B cell (primary cell): ENCODE data around the gene CDC40. TPM values are rescaled to one million over a fixed set of nuclear protein-coding genes. Genes with fewer than 3 reads are reported as not detected.

Experiments used
- ATAC-seq: fragments of 200-7000 bp; cut with Tn5 transposase; one replicate; pipeline ENCODE4 v1.10.0; 2021; ENCODE audit warnings: low read depth, mild to moderate bottlenecking, moderate number of reproducible peaks, moderate library complexity
- CTCF ChIA-PET: fragments of 350-600 bp; sonication (Branson Sonifier 250); formaldehyde crosslinking; loops from one replicate; lab custom pipeline; 2021; ENCODE audit warnings: antibody characterized with exemption, inconsistent platforms; lab: Charles Lee
- POLR2A ChIA-PET: fragments of 350-600 bp; sonication (Branson Sonifier 250); formaldehyde crosslinking; loops from one replicate; lab custom pipeline; 2021; ENCODE audit warnings: antibody characterized with exemption; lab: Charles Lee
- DNase-seq: peaks from one replicate; pipeline ENCODE4 v3.0.0; 2013
- H2AFZ ChIP-seq: 2 replicates; pipeline ENCODE4 v1.6.1; 2012; ENCODE audit warnings: mild to moderate bottlenecking, low read depth, low read length; ENCODE audit not compliant: insufficient read depth, poor library complexity, severe bottlenecking
- H3K27ac ChIP-seq, 2 donors: 1 replicate in 1 of 2; 2 replicates in 1 of 2; pipeline ENCODE4 v1.5.1; 2012 to 2013; ENCODE audit warnings: low read length in 2 of 2, mild to moderate bottlenecking in 2 of 2, moderate library complexity in 1 of 2
- H3K27me3 ChIP-seq, 4 experiments: fragments of 200-600 bp in 1 of 4; sonication (generic) in 1 of 4; replicated peaks in 1 of 4; 1 replicate in 2 of 4; 2 replicates in 2 of 4; pipeline versions ENCODE4 v1.6.1 to v1.7.0; 2013 to 2016; ENCODE audit warnings: low read length in 3 of 4, mild to moderate bottlenecking in 2 of 4, mixed read lengths in 1 of 4, moderate library complexity in 1 of 4; ENCODE audit not compliant: insufficient read depth in 4 of 4, control insufficient read depth in 3 of 4; ENCODE audit errors: control extremely low read depth in 1 of 4
- H3K36me3 ChIP-seq, 2 experiments: replicated peaks in 1 of 2; 1 replicate in 1 of 2; 2 replicates in 1 of 2; pipeline versions ENCODE4 v1.6.1 to v1.7.1; 2013; ENCODE audit warnings: low read length in 1 of 2; ENCODE audit not compliant: insufficient read depth in 2 of 2, control insufficient read depth in 1 of 2; ENCODE audit errors: control extremely low read depth in 1 of 2, extremely low read depth in 1 of 2
- H3K4me1 ChIP-seq, 2 donors: fragments of 200-600 bp in 1 of 2; sonication (generic) in 1 of 2; 1 replicate in 1 of 2; 2 replicates in 1 of 2; pipeline versions ENCODE4 v1.5.1 to v1.6.1; 2013 to 2017; ENCODE audit warnings: low read length in 2 of 2; ENCODE audit not compliant: control insufficient read depth in 2 of 2, insufficient read depth in 2 of 2
- H3K4me2 ChIP-seq: replicated peaks from 2 replicates; pipeline ENCODE3; 2012; ENCODE audit warnings: mild to moderate bottlenecking, low read depth, low read length; ENCODE audit not compliant: poor library complexity, severe bottlenecking
- H3K4me3 ChIP-seq, 5 experiments: fragments of 200-600 bp in 1 of 5; sonication (generic) in 1 of 5; 1 replicate in 3 of 5; 2 replicates in 2 of 5; pipeline versions ENCODE4 v1.5.1 to v1.7.0; 2011 to 2016; ENCODE audit warnings: low read length in 4 of 5, mild to moderate bottlenecking in 4 of 5, low read depth in 2 of 5, control low read depth in 1 of 5, moderate library complexity in 1 of 5; ENCODE audit not compliant: insufficient read depth in 1 of 5; ENCODE audit errors: control extremely low read depth in 1 of 5, extremely low read depth in 1 of 5
- H3K79me2 ChIP-seq: fragments of 200-600 bp; sonication (generic); one replicate; pipeline ENCODE4 v1.6.0; 2016; ENCODE audit warnings: low read length; ENCODE audit not compliant: control insufficient read depth, insufficient read depth
- H3K9ac ChIP-seq: fragments of 200-600 bp; sonication (generic); 2 replicates; pipeline ENCODE4 v1.6.1; 2017; ENCODE audit warnings: mild to moderate bottlenecking, low read length, moderate library complexity
- H3K9me3 ChIP-seq, 3 donors: one replicate each; pipeline versions ENCODE4 v1.6.1 to v1.7.1; 2013; ENCODE audit warnings: low read length in 2 of 3; ENCODE audit not compliant: control insufficient read depth in 2 of 3, insufficient read depth in 1 of 3; ENCODE audit errors: control extremely low read depth in 1 of 3
- H4K20me1 ChIP-seq: 2 replicates; pipeline ENCODE4 v1.6.0; 2012; ENCODE audit warnings: mild to moderate bottlenecking, low read length; ENCODE audit not compliant: insufficient read depth, control insufficient read depth, poor library complexity, severe bottlenecking
- H3K27ac Mint-ChIP-seq: one replicate; pipeline ENCODE4 v1.8.0; 2021; ENCODE audit warnings: mixed read lengths
- H3K27me3 Mint-ChIP-seq: one replicate; pipeline ENCODE4 v1.8.0; 2021; ENCODE audit warnings: mixed read lengths
- H3K4me1 Mint-ChIP-seq: one replicate; pipeline ENCODE4 v1.8.0; 2021; ENCODE audit warnings: mixed read lengths
- H3K4me3 Mint-ChIP-seq: one replicate; pipeline ENCODE4 v1.8.0; 2021; ENCODE audit warnings: mixed read lengths
- H3K9me3 Mint-ChIP-seq: one replicate; pipeline ENCODE4 v1.8.0; 2022; ENCODE audit warnings: mixed read lengths; ENCODE audit not compliant: insufficient read depth
- EZH2 ChIP-seq: IDR thresholded peaks from 2 replicates; pipeline ENCODE4 v1.6.1; 2012; ENCODE audit warnings: borderline replicate concordance, low read depth, mild to moderate bottlenecking, moderate library complexity, low read length; ENCODE audit not compliant: insufficient read depth, poor library complexity, severe bottlenecking
- WGBS: methylation state at CpG from one replicate; pipeline ENCODE4 v1.1.5; 2013; ENCODE audit warnings: missing lambda C conversion rate; ENCODE audit not compliant: insufficient coverage; 5-methylcytosine and 5-hydroxymethylcytosine counted together
- intact Hi-C: fragments of 100-400 bp; cut with micrococcal nuclease; formaldehyde crosslinking; loops from one replicate; pipeline ENCODE4 v1.10.0; 2022
- polyA plus RNA-seq: library from polyadenylated mRNA; depleted of rRNA; stranded (reverse); fragments of >200 nt; gene quantifications from 2 replicates; pipeline ENCODE4 v1.2.3, GENCODE V29; 2012
- total RNA-seq, 2 donors: library from RNA; stranded (reverse); fragments of 120-200 nt in 1 of 2; gene quantifications; 1 replicate in 1 of 2; 2 replicates in 1 of 2; pipeline versions ENCODE4 v1.2.3 to v1.2.4, GENCODE V29; 2013 to 2022
- TF ChIP-seq, protein P1 (sequence below): fragments of 200-600 bp; IDR thresholded peaks from one replicate; pipeline ENCODE4 v1.8.0; 2022; ENCODE audit warnings: antibody characterized with exemption, mild to moderate bottlenecking

CDC40 gene
- total and polyA plus RNA-seq, 2 donors (not counting 1 experiment from before 2014, with no cell fraction given), result 12.7 to 52.4 TPM

DNA sequence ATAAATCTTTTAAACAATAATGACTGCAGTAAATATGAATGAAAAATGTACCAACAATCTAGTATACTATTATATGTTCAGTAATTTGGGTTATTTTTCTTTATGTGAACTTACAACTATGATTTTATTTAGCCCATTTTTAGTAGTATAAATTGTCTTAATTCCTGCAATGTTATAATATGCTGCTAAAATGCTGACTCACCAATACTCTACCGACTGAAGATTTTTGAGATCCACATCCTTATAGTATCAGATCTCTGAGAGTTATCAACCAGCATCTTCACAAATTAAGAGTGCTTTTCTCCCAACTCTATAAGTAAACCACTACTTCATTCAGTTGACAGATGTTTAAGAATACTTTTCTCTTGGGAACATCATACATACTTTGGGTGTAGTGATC is 16.6 kb downstream of the CDC40 start:
- no CpG with 5 or more reads among the region's 1 CpG for WGBS
- TF ChIP-seq, protein P1, sequence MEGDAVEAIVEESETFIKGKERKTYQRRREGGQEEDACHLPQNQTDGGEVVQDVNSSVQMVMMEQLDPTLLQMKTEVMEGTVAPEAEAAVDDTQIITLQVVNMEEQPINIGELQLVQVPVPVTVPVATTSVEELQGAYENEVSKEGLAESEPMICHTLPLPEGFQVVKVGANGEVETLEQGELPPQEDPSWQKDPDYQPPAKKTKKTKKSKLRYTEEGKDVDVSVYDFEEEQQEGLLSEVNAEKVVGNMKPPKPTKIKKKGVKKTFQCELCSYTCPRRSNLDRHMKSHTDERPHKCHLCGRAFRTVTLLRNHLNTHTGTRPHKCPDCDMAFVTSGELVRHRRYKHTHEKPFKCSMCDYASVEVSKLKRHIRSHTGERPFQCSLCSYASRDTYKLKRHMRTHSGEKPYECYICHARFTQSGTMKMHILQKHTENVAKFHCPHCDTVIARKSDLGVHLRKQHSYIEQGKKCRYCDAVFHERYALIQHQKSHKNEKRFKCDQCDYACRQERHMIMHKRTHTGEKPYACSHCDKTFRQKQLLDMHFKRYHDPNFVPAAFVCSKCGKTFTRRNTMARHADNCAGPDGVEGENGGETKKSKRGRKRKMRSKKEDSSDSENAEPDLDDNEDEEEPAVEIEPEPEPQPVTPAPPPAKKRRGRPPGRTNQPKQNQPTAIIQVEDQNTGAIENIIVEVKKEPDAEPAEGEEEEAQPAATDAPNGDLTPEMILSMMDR, result no peak
- no peak for TF ChIP-seq EZH2
- no peak overlapping the region for H3K27ac ChIP-seq
- H3K4me1 ChIP-seq, result peaks cover 9 to 23% of the 10 kb centered on the region in 2 donors
- H3K4me2 ChIP-seq, result no peak overlapping the region
- Mint-ChIP-seq H3K27me3 (no peaks in the 10 kb centered on the region), H3K4me3 (no peak overlapping the region), H3K27ac (no peak overlapping the region), H3K9me3 (no peaks in the 10 kb centered on the region), H3K4me1 (peaks cover 31% of the 10 kb centered on the region)
- H3K27me3 ChIP-seq, result no peaks in the 10 kb centered on the region
- H3K79me2 ChIP-seq, result peaks cover 92% of the 10 kb centered on the region
- no peak overlapping the region for H3K4me3 ChIP-seq
- CTCF ChIA-PET, result no interaction called here
- POLR2A ChIA-PET, result no interaction called here
- no peak for ATAC-seq
- no peaks in the 10 kb centered on the region for H3K9me3 ChIP-seq
- no peak for DNase-seq
- H2AFZ ChIP-seq, result no peak overlapping the region
- peaks cover 12 to 13% of the 10 kb centered on the region in 2 experiments for H3K36me3 ChIP-seq
- no peak overlapping the region for H3K9ac ChIP-seq
- H4K20me1 ChIP-seq, result peaks cover 32% of the 10 kb centered on the region
- intact Hi-C loops, result no loop called here

- H3K9me3 ChIP-seq, result no peaks in the 10 kb centered on the region
- H3K27me3 ChIP-seq, result no peaks in the 10 kb centered on the region
- H3K36me3 ChIP-seq, result peaks cover 11 to 13% of the 10 kb centered on the region in 2 experiments
- H2AFZ ChIP-seq, result no peak overlapping the region
- H3K4me2 ChIP-seq, result no peak overlapping the region
- H3K9me3 Mint-ChIP-seq, result no peaks in the 10 kb centered on the region
- no peak overlapping the region for H3K4me3 Mint-ChIP-seq
- DNase-seq, result no peak
- no peak overlapping the region for H3K27ac Mint-ChIP-seq
- H3K4me3 ChIP-seq, result no peak overlapping the region
- TF ChIP-seq, protein P1, result no peak
- no peak for TF ChIP-seq EZH2
- no peak overlapping the region for H3K9ac ChIP-seq
- no CpG with 5 or more reads among the region's 3 CpGs for WGBS
- H3K79me2 ChIP-seq, result peaks cover 92% of the 10 kb centered on the region
- H4K20me1 ChIP-seq, result peaks cover 23% of the 10 kb centered on the region
- no peak overlapping the region for H3K27ac ChIP-seq
- intact Hi-C loops, result no loop called here
- no peaks in the 10 kb centered on the region for H3K27me3 Mint-ChIP-seq
- ChIA-PET POLR2A (no interaction called here), CTCF (no interaction called here)
- H3K4me1 Mint-ChIP-seq, result peaks cover 42% of the 10 kb centered on the region
- peaks cover 6 to 17% of the 10 kb centered on the region in 2 donors for H3K4me1 ChIP-seq
- ATAC-seq, result no peak
Measured at GRCh38 chr6:110198561-110198960, 18.3 kb downstream of the CDC40 start.
